ENCODE measurements around the gene DAZAP2. TPM values are rescaled to one million over a fixed set of nuclear protein-coding genes. Genes with fewer than 3 reads are reported as not detected.
"Not testable (repeated sequence)": the region's sequence is repeated elsewhere in the genome, so short reads cannot be mapped to it uniquely, and the experiment has no call there.

DAZAP2 gene
- total RNA-seq, 1 donor from 2014 or later, result 179 TPM

DNA sequence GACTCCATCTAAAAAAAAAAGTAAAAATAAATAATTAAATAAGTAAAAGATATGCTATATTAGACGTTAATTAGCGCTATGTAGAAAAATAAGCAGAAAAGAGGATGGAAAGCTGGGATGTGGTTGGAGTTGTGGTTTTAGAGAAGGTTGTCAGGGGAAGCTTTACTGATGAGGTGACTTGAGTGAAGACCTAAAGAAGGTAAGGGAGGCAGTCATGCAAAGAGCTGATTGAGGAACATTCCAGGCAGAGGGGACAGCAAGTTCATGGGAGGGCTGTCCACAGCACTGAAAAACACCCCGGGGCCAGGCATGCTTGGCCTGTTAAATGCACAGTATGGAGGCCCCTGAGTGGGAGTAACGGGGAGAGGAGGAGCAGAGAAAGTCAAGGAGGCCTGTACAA lies 15.9 kb downstream of the DAZAP2 start:
- H3K27me3 ChIP-seq (ENCODE audit: low read depth), result no peaks in the 10 kb centered on the region
- no peaks in the 10 kb centered on the region for H3K9me3 ChIP-seq (replicated peaks)
- no peak for TF ChIP-seq CTCF (IDR thresholded peaks at IDR 0.05; ENCODE audit: borderline replicate concordance)
- H3K4me3 ChIP-seq, result no peak overlapping the region
- no peaks in the 10 kb centered on the region for H3K36me3 ChIP-seq
- H3K27ac ChIP-seq (replicated peaks), result no peak overlapping the region
- DNase-seq, result no peak
- intact Hi-C loops (cut with micrococcal nuclease), result no loop called here
- H3K4me1 ChIP-seq, result no peaks in the 10 kb centered on the region

DNA sequence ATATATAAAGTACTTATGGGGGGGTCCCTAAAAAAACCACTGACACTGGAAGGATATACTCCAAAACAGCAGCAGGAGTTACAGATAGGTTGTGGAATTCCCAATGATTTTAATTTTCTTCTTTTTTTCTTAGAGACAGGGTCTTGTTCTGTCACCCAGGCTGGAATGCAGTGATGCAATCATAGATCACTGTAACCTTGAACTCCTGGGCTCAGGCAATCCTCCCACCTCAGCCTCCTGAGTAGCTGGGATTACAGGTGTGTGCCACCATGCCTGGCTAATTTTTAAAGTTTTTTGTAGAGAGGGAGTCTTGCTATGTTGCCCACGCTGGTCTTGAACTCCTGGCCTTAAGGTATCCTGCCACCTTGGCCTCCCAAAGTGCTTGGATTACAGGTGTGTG lies 21.0 kb downstream of the DAZAP2 start:
- H3K4me3 ChIP-seq; H3K9me3 ChIP-seq (replicated peaks); DNase-seq; H3K36me3 ChIP-seq; H3K4me1 ChIP-seq; intact Hi-C loops (cut with micrococcal nuclease); H3K27me3 ChIP-seq (ENCODE audit: low read depth); H3K27ac ChIP-seq (replicated peaks): not testable (repeated sequence)

- Histone ChIP-seq H3K27me3 (ENCODE audit: low read depth) (no peaks in the 10 kb centered on the region), H3K4me3 (no peak overlapping the region), H3K9me3 (replicated peaks) (no peaks in the 10 kb centered on the region), H3K36me3 (no peaks in the 10 kb centered on the region), H3K27ac (replicated peaks) (no peak overlapping the region), H3K4me1 (no peaks in the 10 kb centered on the region)
- intact Hi-C loops (cut with micrococcal nuclease), result no loop called here
- TF ChIP-seq CTCF (IDR thresholded peaks at IDR 0.05; ENCODE audit: borderline replicate concordance), result no peak
- DNase-seq, result no peak
Measured at GRCh38 chr12:51262758-51263177, 24.1 kb downstream of the DAZAP2 start.

- intact Hi-C loops (cut with micrococcal nuclease), result no loop called here
- no peak for TF ChIP-seq CTCF (IDR thresholded peaks at IDR 0.05; ENCODE audit: borderline replicate concordance)
Measured at GRCh38 chr12:51263341-51263740, 24.7 kb downstream of the DAZAP2 start.

DNA sequence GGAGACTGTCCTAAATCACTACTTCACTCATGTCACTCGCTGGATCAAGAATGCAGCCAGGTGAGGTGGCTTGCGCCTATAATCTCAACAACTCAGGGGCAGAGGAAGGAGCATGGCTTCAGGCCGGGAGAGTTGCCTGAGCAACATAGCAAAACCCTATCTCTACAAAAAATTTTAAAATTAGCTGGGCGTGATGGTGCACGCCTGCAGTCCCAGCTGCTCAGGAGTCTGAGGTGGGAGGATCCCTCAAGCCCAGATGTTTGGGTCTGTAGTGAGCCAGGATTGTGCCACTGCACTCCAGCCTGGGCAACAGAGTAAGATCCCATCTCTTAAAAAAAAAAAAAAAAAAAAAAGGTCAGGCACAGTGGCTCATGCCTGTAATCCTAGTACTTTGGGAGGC lies 25.7 kb downstream of the DAZAP2 start:
- Histone ChIP-seq H3K4me1 (peaks cover 11% of the 10 kb centered on the region), H3K9me3 (replicated peaks) (no peaks in the 10 kb centered on the region), H3K27me3 (ENCODE audit: low read depth) (no peaks in the 10 kb centered on the region), H3K27ac (replicated peaks) (no peak overlapping the region), H3K36me3 (no peaks in the 10 kb centered on the region), H3K4me3 (no peak overlapping the region)
- TF ChIP-seq CTCF (IDR thresholded peaks at IDR 0.05; ENCODE audit: borderline replicate concordance), result no peak
- DNase-seq, result no peak
- intact Hi-C loops (cut with micrococcal nuclease), result no loop called here

More at GRCh38 chr12:51263341-51263740, 24.7 kb downstream of the DAZAP2 start:
- H3K4me1 ChIP-seq, result peaks cover 2% of the 10 kb centered on the region
- no peak for DNase-seq
- H3K27ac ChIP-seq (replicated peaks), result no peak overlapping the region
- no peaks in the 10 kb centered on the region for H3K36me3 ChIP-seq
- H3K4me3 ChIP-seq, result no peak overlapping the region
- H3K27me3 ChIP-seq (ENCODE audit: low read depth), result no peaks in the 10 kb centered on the region
- H3K9me3 ChIP-seq (replicated peaks), result no peaks in the 10 kb centered on the region

DNA sequence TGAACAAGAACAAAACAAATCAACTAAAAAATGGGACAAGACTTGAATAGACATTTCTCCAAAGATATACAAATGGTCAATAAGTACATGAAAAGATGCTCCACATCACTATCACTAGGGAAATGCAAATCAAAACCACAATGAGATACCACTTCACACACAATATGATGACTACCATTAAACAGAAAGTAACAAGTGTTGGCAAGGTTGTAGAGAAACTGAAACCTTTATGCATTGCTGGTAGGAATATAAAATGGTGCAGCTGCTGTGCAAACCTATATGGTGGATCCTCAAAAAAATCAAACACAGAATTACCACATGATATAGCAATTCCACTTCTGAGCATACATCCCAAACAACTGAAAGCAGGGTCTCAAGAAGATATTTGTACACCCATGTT lies 26.4 kb downstream of the DAZAP2 start:
- intact Hi-C loops (cut with micrococcal nuclease), result no loop called here
- H3K9me3 ChIP-seq (replicated peaks), result no peaks in the 10 kb centered on the region

More for the DNA sequence above, 26.4 kb downstream of the DAZAP2 start:
- Histone ChIP-seq H3K4me3 (no peak overlapping the region), H3K4me1 (peaks cover 13% of the 10 kb centered on the region), H3K27ac (replicated peaks) (no peak overlapping the region), H3K36me3 (no peaks in the 10 kb centered on the region), H3K27me3 (ENCODE audit: low read depth) (peaks cover 5% of the 10 kb centered on the region)
- TF ChIP-seq CTCF (IDR thresholded peaks at IDR 0.05; ENCODE audit: borderline replicate concordance), result no peak
- no peak for DNase-seq

Measured in left ventricle myocardium inferior (tissue), 1 donor.